ENCODE measurements around the gene S100Z.

- TF ChIP-seq USF2 (CRISPR knock-in tag; IDR thresholded peaks at IDR 0.05) (no peak), ESRRA (CRISPR knock-in tag; IDR thresholded peaks at IDR 0.05; ENCODE audit: borderline replicate concordance) (no peak)
Observed at GRCh38 chr5:76836585-76836984, 13.2 kb upstream of the S100Z start.
